Activated CD8-positive, alpha-beta T cell treated with anti-CD3 and anti-CD28 coated beads for 36 hours (primary cell): ENCODE results near the gene MBNL3. TPM values are rescaled to one million over a fixed set of nuclear protein-coding genes. Genes with fewer than 3 reads are reported as not detected.

Source experiments
- ATAC-seq: fragments of 200-7000 bp; cut with Tn5 transposase; one replicate; pipeline ENCODE4 v1.10.0; 2021; ENCODE audit warnings: mild to moderate bottlenecking, moderate library complexity
- CTCF ChIA-PET: fragments of 350-600 bp; sonication (Branson Sonifier 250); formaldehyde crosslinking; loops from one replicate; lab custom pipeline; 2021; ENCODE audit warnings: antibody characterized with exemption; lab: Charles Lee
- POLR2A ChIA-PET: fragments of 350-600 bp; sonication (Branson Sonifier 250); formaldehyde crosslinking; loops from one replicate; lab custom pipeline; 2021; ENCODE audit warnings: antibody characterized with exemption; lab: Charles Lee
- DNase-seq: peaks from one replicate; pipeline ENCODE4 v3.0.0-alpha.2; 2020
- H3K27ac Mint-ChIP-seq: one replicate; pipeline ENCODE4 v1.8.0; 2021; ENCODE audit warnings: mild to moderate bottlenecking, mixed read lengths
- H3K27me3 Mint-ChIP-seq: one replicate; pipeline ENCODE4 v1.8.0; 2021; ENCODE audit warnings: mixed read lengths
- H3K36me3 Mint-ChIP-seq: one replicate; pipeline ENCODE4 v1.8.0; 2021; ENCODE audit warnings: low read depth, mixed read lengths
- H3K4me1 Mint-ChIP-seq: one replicate; pipeline ENCODE4 v1.8.0; 2021; ENCODE audit warnings: low read depth, mixed read lengths
- H3K4me3 Mint-ChIP-seq: one replicate; pipeline ENCODE4 v1.8.0; 2021; ENCODE audit warnings: mild to moderate bottlenecking, moderate library complexity, mixed read lengths
- H3K9me3 Mint-ChIP-seq: one replicate; pipeline ENCODE4 v1.8.0; 2021; ENCODE audit warnings: mixed read lengths
- CTCF ChIP-seq: fragments of 200-600 bp; IDR thresholded peaks from one replicate; pipeline ENCODE4 v1.8.0; 2022; ENCODE audit warnings: antibody characterized with exemption, mild to moderate bottlenecking
- intact Hi-C: fragments of 100-400 bp; cut with micrococcal nuclease; formaldehyde crosslinking; loops from one replicate; pipeline ENCODE4 v1.10.0; 2022
- total RNA-seq, 2 experiments: library from RNA; stranded (reverse); gene quantifications; one replicate each; pipeline ENCODE4 v1.2.3, GENCODE V29; 2021

MBNL3 gene
- total RNA-seq, 2 experiments from 2014 or later, result 19.8 to 23.3 TPM

- intact Hi-C loops, result no loop called here
- no peak overlapping the region for H3K27ac Mint-ChIP-seq
- ChIA-PET CTCF (no interaction called here), POLR2A (no interaction called here)
- DNase-seq (no peak), ATAC-seq (no peak)
- H3K36me3 Mint-ChIP-seq, result no peaks in the 10 kb centered on the region
- no peak for TF ChIP-seq CTCF
- peaks cover 1% of the 10 kb centered on the region for H3K27me3 Mint-ChIP-seq
- no peak overlapping the region for H3K4me3 Mint-ChIP-seq
- H3K9me3 Mint-ChIP-seq, result no peaks in the 10 kb centered on the region
- no peaks in the 10 kb centered on the region for H3K4me1 Mint-ChIP-seq
Observed at GRCh38 chrX:132501606-132502005, 12.8 kb upstream of the MBNL3 start.

- H3K9me3 Mint-ChIP-seq, result no peaks in the 10 kb centered on the region
- ChIA-PET CTCF (no interaction called here), POLR2A (interaction anchor here (0.7 to 0.9 kb wide), 2 partner anchors 9 to 45 kb away, joined by 3 read pairs; partner anchors contain the start of gene MBNL3)
- no peaks in the 10 kb centered on the region for H3K4me1 Mint-ChIP-seq
- DNase-seq (no peak), ATAC-seq (no peak)
- no peaks in the 10 kb centered on the region for H3K36me3 Mint-ChIP-seq
- intact Hi-C loops, result no loop called here
- no peak overlapping the region for H3K4me3 Mint-ChIP-seq
- no peak overlapping the region for H3K27ac Mint-ChIP-seq
- H3K27me3 Mint-ChIP-seq, result peaks cover 1% of the 10 kb centered on the region
- TF ChIP-seq CTCF, result no peak
Observed at GRCh38 chrX:132497432-132497831, 8.6 kb upstream of the MBNL3 start.

- ATAC-seq, result no peak
- no peak for DNase-seq
- Mint-ChIP-seq H3K27me3 (no peaks in the 10 kb centered on the region), H3K36me3 (no peaks in the 10 kb centered on the region), H3K27ac (no peak overlapping the region), H3K4me3 (no peak overlapping the region), H3K4me1 (peaks cover 10% of the 10 kb centered on the region), H3K9me3 (no peaks in the 10 kb centered on the region)
- ChIA-PET CTCF (no interaction called here), POLR2A (no interaction called here)
- no peak for TF ChIP-seq CTCF
- intact Hi-C loops, result no loop called here
Observed at GRCh38 chrX:132493095-132493494, 4.3 kb upstream of the MBNL3 start.

- Mint-ChIP-seq H3K4me3 (peak overlapping the region; percentile 88), H3K36me3 (no peaks in the 10 kb centered on the region), H3K27me3 (no peaks in the 10 kb centered on the region), H3K27ac (peak overlapping the region; percentile 57), H3K9me3 (no peaks in the 10 kb centered on the region), H3K4me1 (peaks cover 23% of the 10 kb centered on the region)
- ChIA-PET POLR2A (interaction anchor here (2.0 kb wide), 1 partner anchor 11 kb away, joined by 5 read pairs; no protein-coding TSS in a partner anchor), CTCF (interaction anchor here (0.9 to 1.8 kb wide), 7 partner anchors 9 to 198 kb away, joined by 3 to 7 read pairs (median 4); no protein-coding TSS in a partner anchor)
- peak; percentile 27 for DNase-seq
- intact Hi-C loops, result no loop called here
- peak; percentile 60 for ATAC-seq
- TF ChIP-seq CTCF, result no peak
Observed at GRCh38 chrX:132491191-132491590, 2.4 kb upstream of the MBNL3 start.

- intact Hi-C loops, result loop anchor here (10.0 kb wide), 2 partner anchors 275 to 465 kb away; partner anchors contain the start of genes RAP2C and STK26
- no peak for TF ChIP-seq CTCF
- Mint-ChIP-seq H3K36me3 (no peaks in the 10 kb centered on the region), H3K4me3 (peak overlapping the region; percentile 88), H3K4me1 (peaks cover 35% of the 10 kb centered on the region), H3K27me3 (no peaks in the 10 kb centered on the region), H3K9me3 (no peaks in the 10 kb centered on the region), H3K27ac (peak overlapping the region; percentile 95)
- CTCF ChIA-PET, result interaction anchor here (1.2 to 1.8 kb wide), 3 partner anchors 8 to 125 kb away, joined by 3 to 7 read pairs (median 3); no protein-coding TSS in a partner anchor
- ATAC-seq, result peak; percentile 27
- DNase-seq, result peak; percentile 44
- POLR2A ChIA-PET, result interaction anchor here (1.2 to 2.0 kb wide), 2 partner anchors 8 to 10 kb away, joined by 3 to 5 read pairs; no protein-coding TSS in a partner anchor
Observed at GRCh38 chrX:132489578-132490419, 961 bp upstream of the MBNL3 start.
